ENCODE results near the gene MAMDC2. TPM values are rescaled to one million over a fixed set of nuclear protein-coding genes. Genes with fewer than 3 reads are reported as not detected.

MAMDC2 gene, protein sequence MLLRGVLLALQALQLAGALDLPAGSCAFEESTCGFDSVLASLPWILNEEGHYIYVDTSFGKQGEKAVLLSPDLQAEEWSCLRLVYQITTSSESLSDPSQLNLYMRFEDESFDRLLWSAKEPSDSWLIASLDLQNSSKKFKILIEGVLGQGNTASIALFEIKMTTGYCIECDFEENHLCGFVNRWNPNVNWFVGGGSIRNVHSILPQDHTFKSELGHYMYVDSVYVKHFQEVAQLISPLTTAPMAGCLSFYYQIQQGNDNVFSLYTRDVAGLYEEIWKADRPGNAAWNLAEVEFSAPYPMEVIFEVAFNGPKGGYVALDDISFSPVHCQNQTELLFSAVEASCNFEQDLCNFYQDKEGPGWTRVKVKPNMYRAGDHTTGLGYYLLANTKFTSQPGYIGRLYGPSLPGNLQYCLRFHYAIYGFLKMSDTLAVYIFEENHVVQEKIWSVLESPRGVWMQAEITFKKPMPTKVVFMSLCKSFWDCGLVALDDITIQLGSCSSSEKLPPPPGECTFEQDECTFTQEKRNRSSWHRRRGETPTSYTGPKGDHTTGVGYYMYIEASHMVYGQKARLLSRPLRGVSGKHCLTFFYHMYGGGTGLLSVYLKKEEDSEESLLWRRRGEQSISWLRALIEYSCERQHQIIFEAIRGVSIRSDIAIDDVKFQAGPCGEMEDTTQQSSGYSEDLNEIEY
- not detected for total RNA-seq

- ChIA-PET POLR2A (no interaction called here), CTCF (no interaction called here)
Observed at GRCh38 chr9:70043689-70044489, at the start of gene MAMDC2. Gene MAMDC2, plus strand, starts transcription at chr9:70043848. Its CDS starts 350 bp downstream, at chr9:70044198.

GRCh38 chr9:69995846-69996245 lies 47.8 kb upstream of the MAMDC2 start:
- CTCF ChIA-PET, result no interaction called here
- POLR2A ChIA-PET, result no interaction called here

DNA sequence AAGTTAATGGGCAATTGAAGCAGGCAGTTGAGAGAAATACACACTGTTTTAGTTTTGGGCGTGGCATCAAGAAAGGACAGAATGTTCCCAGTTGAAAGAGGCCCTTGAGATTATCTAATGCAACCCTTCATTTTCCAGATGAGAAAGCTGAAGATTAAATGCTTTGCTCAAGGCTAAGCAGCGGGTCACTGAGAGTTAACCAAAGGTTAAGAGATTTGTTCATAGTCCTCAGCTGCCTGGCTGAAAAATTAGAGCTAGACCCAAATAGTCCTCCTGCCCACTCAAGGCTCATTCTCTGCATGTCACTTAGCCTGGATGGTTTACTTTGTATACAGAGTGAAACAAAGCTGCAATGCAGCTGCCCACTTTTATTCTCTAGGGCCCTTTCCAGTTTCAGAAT lies 46.7 kb upstream of the MAMDC2 start:
- CTCF ChIA-PET, result no interaction called here
- POLR2A ChIA-PET, result no interaction called here

DNA sequence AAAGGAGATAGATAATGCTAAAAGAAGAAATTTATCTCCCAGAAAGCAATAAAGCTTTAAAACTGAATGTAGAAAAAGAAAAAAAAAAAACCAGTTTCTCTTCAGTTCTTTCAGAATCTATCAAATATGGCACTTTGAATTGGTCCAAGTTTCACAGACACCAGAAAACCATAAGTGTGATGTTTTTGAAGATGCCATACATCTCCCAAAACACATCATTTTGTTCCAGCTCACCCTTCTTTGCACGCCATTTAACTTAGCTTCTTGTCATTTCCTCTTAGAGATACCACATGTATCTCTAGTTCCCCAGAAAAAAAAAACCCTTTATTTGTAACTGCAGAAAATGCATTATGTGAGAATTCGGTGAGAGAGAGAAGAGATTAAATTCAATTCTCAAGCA lies 46.1 kb upstream of the MAMDC2 start:
- ChIA-PET CTCF (no interaction called here), POLR2A (no interaction called here)

GRCh38 chr9:69999315-69999714 lies 44.3 kb upstream of the MAMDC2 start:
- POLR2A ChIA-PET, result no interaction called here
- CTCF ChIA-PET, result no interaction called here

DNA sequence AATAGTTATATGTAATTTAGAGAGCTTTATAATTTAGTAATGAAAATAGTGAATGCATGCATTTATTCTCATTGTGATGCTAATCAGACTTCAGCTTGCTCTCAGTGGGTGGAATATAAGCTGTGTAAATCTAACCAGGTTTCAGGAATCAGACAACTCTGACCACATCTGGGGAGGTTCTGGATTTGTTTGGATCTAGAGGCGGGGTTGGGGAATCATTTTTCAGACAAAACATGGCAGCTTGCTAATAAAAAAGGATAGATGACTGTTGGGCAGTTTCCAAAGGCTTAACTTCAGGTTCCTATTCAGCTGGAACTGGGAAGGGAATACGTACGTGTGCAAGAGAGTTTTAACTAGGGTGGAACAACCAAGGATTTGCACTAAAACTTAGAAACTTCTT lies 43.2 kb upstream of the MAMDC2 start:
- ChIA-PET POLR2A (no interaction called here), CTCF (no interaction called here)

GRCh38 chr9:70003901-70004714 lies 39.5 kb upstream of the MAMDC2 start:
- ChIA-PET POLR2A (no interaction called here), CTCF (no interaction called here)

DNA sequence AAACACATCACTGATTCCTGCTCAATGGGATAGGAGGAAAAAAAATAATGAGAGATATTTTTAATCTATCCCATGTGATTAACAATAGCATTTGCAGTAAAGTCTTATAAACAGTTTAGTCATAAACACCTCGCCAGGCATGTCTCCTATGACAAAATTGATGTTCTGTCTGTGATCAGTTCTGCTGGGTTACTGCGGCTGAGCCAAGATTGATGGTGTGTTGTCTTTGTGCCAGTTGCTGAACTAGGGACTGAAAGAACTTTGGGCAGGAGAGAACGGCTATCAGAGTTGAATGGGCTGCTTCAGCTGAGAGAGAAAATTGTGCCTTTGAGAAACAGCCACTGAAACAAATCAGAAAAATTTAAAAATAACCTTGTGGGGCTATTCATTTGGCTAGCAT lies 37.3 kb upstream of the MAMDC2 start:
- POLR2A ChIA-PET, result no interaction called here
- CTCF ChIA-PET, result no interaction called here

GRCh38 chr9:70007831-70008230 lies 35.8 kb upstream of the MAMDC2 start:
- CTCF ChIA-PET, result no interaction called here
- POLR2A ChIA-PET, result no interaction called here

DNA sequence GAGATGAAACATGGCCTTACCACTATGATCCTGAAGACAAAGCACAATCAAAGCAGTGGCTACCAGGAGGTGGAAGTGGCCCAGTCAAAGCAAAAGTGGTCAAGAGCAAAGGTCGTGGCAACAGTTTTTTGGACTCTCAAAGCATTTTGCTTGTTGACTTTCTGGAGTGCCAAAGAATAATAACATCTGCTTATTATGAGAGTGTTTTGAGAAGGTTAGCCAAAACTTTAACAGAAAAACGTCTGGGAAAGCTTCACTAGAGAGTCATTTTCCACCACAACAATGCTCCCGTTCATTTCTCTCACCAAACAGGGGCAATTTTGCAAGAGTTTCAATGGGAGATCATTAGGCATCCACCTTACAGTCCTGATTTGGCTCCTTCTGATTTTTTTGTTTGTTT lies 33.6 kb upstream of the MAMDC2 start:
- ChIA-PET POLR2A (no interaction called here), CTCF (no interaction called here)

DNA sequence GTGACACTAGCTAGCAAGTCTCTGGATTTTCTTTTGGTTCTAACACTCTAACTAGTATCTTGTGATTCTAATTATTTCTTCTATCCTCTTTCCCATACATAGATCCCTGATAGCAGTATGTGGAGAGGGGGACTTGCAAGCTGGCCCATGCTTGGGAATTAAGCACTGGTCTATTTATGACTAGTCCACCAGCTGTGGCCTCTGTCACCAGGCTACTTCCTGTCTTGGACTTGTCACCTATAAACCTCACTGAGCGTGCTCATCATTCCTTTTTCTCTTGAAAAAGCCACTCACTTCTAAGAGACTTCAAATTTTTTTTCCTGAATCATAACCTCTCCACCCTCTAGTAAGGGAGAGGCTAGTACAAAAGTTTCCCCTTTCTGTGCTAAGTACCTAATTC lies 32.3 kb upstream of the MAMDC2 start:
- ChIA-PET CTCF (no interaction called here), POLR2A (no interaction called here)

DNA sequence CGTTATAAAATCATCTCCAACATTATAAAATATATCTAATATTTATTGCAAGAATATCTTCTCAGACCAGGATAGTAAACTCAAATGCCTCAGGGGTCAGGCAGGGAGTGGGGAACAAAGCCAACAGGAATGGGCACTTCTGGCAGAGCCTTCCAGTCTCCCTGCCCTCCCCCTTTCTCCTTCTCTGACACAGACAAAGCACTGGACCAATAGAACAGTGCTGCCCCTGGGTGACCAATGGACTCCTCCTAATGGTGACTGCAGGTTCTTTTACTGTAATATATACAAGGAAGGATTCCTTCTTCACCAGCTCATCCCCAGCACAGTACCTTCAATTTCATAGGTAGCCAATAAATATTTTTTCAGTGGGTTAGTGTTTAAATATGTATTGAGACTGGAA lies 31.1 kb upstream of the MAMDC2 start:
- POLR2A ChIA-PET, result no interaction called here
- CTCF ChIA-PET, result no interaction called here

- POLR2A ChIA-PET, result no interaction called here
Observed at GRCh38 chr9:70013598-70014196, 30.0 kb upstream of the MAMDC2 start.

DNA sequence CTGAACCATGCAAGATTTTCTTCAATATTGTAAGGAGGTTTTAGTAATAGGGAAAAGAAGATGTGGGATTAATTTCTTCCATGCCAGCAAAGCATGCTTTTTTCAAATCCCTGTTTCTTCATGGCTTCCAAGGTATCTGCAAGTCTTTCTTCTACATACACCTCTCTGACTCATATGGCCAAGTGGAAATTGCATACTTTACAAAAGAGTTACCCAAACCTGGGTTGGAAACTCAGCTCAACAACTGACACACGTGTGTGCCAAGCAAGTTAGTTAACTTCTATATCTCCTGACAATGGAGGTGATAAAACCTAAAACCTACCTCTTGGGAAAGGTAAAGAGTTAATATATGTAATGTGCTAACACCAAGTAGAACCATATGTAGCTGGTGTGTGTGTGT lies 28.5 kb upstream of the MAMDC2 start:
- CTCF ChIA-PET, result no interaction called here
- POLR2A ChIA-PET, result no interaction called here

More at GRCh38 chr9:70013598-70014196, 30.0 kb upstream of the MAMDC2 start:
- CTCF ChIA-PET, result no interaction called here

DNA sequence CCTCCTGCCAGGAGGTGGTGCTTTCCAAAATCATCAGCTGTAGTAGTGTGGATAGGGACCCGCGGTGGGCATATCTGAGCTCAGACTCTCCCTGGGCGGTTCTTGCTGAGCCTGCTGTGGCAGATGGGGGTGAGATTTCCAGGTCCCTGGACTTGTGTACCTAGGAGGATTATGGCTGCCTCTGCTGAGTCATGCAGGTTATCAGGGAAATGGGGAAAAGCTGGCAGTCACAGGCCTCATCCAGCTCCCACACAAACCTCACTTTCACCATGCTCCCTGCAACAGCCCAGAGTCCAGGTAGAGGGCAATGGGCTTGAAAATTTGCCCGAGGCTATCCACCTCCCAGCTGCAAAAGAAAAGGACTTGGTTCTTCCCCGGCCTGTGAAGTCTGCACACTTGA lies 23.4 kb upstream of the MAMDC2 start:
- POLR2A ChIA-PET, result no interaction called here
- CTCF ChIA-PET, result no interaction called here

DNA sequence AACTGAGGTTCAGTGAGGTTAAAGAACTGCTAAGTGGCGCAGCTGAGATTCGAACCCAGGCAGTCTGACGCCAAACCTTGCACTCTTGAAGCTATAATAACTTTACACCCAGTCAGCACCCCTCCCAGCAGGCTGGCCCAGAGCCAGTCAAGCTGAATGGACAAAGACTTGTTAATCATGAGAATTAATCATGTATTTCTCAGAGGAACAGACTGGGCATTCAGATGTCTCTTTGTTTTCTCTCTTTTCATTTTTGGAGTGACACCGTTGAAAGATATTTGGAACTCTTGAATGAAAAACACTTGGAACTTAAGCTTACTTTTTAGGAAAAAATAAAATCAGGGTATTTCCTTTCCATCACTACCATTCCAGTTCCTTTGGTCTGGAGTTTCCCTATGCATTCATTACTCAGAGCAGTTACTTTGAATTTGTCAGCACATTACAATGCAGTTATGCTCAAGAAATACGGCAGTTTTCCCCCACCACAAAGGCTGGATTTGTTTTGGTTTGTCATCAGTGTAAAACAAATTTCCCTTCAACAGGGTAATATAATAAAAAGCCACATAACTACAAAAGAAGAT lies 22.6 kb upstream of the MAMDC2 start:
- POLR2A ChIA-PET, result no interaction called here
- CTCF ChIA-PET, result no interaction called here

DNA sequence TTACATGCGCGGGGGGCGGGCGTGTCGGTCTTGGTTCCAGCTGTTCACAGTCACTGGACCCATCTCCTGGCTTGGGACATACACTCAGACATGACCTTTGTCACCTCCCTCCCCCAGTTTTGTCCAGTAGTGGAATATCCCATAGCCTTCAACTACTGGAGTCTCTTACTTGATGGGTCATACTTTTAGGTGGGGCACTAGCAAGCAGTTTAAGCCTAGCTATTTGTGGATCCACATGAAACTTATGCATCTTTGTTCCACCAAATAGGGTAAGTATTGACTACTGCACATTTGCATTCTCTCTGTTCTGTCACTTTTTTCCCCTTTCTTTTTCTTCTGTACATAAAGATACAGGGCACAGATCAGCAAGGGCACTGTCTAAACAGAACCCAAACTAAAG lies 15.4 kb upstream of the MAMDC2 start:
- ChIA-PET CTCF (no interaction called here), POLR2A (no interaction called here)

DNA sequence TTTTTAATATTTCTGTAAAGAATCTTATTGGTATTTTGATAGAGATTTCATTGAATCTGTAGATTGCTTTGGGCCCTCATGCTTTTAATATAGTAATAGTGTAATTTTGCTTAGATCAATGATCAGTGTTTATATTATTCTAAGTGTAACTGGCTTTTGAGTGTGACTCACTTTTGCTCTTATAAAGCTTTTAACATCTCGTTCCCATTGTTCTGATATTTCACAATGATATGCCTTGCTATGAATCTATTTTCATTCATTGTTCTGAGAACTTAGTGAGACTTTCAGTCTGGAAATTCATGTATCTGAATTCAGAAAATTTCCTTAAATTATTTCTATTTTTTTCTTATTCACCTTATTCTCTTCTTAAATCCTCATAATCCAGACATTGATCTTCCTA lies 13.5 kb upstream of the MAMDC2 start:
- POLR2A ChIA-PET, result no interaction called here
- CTCF ChIA-PET, result no interaction called here

- ChIA-PET POLR2A (no interaction called here), CTCF (no interaction called here)
Observed at GRCh38 chr9:70031141-70031545, 12.5 kb upstream of the MAMDC2 start.

- POLR2A ChIA-PET, result no interaction called here
- CTCF ChIA-PET, result no interaction called here
Observed at GRCh38 chr9:70034271-70034711, 9.4 kb upstream of the MAMDC2 start.
